GM19468 (cell line): ENCODE measurements around the gene ERI3.

ENCODE experiments used
- ATAC-seq: cut with Tn5 transposase; IDR thresholded peaks from one replicate; pipeline ENCODE4 v1.9.1; 2021; ENCODE audit warnings: mild to moderate bottlenecking, moderate library complexity, moderate number of reproducible peaks; ENCODE audit not compliant: unreplicated experiment; ENCODE audit errors: extremely low read depth

Gene ERI3

DNA sequence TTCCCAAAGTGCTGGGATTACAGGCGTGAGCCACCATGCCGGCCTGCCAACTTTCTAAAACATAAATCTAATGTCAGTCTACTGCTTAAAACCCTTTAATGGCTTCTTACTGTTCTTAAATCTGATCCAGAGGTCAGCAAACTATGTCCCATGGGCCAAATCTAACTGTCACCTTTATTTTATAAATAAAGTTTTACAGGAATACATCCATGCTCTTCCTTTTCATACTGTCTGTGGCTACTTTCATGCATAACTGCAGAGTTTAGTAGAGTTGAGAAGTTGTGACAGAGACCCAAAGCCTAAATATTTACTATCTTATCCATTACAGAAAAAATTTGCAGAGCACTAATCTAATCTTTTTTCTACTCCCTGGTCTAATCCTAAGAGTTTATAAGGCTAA, 3.8 kb downstream of the ERI3 start:
- no peak for ATAC-seq

DNA sequence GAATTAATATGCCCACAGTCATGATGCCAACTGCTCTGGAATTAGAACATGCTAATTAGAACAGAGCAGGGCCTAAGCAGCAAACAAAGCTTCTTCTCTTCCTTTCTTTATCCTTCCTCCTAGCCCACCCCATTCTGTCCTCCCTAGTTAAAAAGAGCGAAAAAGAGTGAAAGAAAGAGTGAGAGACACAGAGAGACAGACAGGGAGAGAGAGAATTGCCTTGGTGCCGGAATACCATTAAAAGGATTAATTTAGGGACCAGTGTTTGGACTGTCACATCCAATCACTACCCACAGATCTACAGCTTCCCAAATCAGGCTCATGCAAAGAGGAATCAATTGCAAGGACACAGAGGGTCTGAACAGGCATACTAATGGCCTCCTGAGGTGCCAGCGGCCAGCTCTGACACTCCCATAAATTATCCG, 7.0 kb downstream of the ERI3 start:
- no peak for ATAC-seq

DNA sequence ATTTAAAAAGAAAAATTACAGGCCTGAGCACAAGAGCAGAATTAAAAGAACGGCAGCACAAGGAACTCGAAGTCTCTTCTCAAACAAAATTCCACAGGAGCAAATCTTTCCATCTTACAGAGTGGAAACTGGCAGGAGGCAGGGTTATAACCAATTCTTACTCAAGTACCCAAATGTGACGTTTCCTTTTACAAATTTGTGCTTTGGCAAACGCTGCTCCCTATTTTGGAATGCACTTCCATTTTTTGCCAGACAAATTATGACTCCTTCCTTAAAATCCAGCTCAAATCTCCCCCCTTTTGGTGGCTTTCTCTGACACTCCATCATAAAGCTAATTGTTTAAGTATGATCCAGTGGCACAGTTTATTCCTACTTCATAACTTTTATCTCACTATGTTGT, 7.8 kb downstream of the ERI3 start:
- ATAC-seq, result no peak

DNA sequence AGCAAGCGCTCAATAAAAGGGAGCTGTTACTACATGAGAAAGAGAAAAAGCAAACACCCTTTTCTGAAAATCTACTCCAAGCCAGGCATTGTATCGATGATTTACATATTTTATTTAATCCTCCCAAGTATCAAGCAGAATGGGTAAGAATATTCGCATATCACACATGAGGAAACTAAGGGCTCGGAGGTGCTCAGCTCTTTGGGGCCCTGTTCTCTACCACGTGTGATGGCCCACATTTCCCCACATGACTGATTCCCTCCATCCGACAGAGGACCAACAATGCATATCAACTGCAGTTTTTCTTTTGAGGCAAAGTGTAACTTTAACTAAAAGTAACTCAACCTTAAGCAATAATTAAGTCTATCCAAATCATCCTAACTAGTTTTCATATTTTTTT, 8.2 kb downstream of the ERI3 start:
- no peak for ATAC-seq

GRCh38 chr1:44346184-44346583, 8.9 kb downstream of the ERI3 start:
- no peak for ATAC-seq

DNA sequence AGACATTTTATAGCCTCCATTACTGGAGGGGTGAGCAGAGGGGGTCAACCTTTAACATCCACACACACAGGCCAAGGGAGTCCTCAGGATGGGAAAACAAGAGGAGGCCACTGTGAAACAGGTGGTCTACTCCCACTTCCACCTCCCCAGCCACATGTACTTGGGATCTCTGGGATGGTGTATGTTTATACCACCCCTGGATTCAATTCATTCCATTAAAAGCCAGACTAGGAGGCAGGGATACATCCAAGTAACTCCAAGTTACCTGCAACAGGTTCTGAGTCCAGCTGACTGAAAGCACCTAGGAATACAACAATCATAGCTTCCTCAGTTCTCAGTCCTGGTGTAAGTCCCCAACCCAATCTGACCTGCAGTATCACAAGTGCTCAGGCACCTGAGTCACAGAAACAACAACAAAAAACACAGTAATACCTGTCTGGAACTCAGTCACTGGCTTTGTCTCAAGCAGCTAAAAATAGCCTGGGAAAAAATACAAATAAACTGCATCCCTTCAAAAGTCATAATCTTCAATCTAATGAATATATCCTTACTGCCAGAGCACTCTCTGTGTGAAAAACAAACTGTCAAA, 9.8 kb downstream of the ERI3 start:
- ATAC-seq, result no peak

GRCh38 chr1:44339731-44340130, 15.3 kb downstream of the ERI3 start:
- no peak for ATAC-seq

DNA sequence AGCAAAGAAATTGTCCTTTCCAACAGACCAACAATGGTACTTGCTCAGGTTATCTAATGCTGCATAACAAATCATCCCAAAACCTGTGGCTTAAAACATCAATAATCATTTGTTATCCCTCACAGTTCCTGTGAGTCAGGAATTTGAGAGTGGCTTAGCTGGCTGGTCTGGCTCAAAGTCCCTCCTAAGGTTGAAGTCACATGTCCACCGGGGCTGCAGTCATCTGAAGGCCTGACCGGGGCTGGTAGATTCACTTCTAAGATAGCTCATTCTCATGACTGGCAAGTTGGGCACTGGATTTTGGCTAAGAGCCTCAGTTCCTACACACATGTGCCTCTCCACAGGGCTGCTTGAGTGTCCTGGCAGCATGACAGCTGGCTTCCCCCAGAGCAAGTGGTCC, 16.9 kb downstream of the ERI3 start:
- no peak for ATAC-seq

GRCh38 chr1:44336668-44337067, 18.4 kb downstream of the ERI3 start:
- ATAC-seq, result no peak

GRCh38 chr1:44334968-44335367, 20.1 kb downstream of the ERI3 start:
- no peak for ATAC-seq

GRCh38 chr1:44333376-44333775, 21.7 kb downstream of the ERI3 start:
- no peak for ATAC-seq

- no peak for ATAC-seq
Observed at GRCh38 chr1:44332505-44332904, 22.6 kb downstream of the ERI3 start.

GRCh38 chr1:44330935-44331334, 24.1 kb downstream of the ERI3 start:
- ATAC-seq, result no peak

GRCh38 chr1:44328671-44329416, 26.2 kb downstream of the ERI3 start:
- ATAC-seq, result no peak

GRCh38 chr1:44327679-44328491, 27.2 kb downstream of the ERI3 start:
- no peak for ATAC-seq

DNA sequence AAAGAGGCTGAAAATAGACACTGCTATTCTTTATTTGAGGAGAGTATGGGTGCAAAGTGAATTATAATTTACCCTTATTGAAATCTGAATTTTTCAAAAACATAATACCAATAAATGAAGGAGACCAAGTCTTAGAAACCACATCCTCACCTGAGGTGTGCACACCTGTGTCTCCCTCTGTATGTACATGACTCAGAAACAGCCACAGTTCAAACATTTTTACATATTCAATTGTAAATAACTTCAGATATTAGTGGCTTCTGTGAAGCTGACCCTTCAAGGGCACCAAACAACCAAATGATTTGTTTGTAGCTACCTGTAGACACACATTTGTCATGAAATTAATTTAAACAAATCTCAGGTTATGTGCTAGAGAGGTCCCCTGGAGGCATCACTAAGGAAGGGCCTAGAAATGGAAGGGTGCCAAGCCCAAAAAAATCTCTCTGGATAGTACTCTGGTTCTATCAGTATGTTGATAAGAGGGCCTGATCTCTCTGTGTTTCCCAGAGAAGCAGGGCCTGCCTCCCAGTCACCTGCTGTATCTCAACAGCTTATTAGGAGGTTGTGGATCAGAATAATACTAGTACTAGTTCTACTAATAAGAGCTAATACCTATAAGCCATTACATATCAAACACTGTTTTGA, 28.1 kb downstream of the ERI3 start:
- ATAC-seq, result no peak

GRCh38 chr1:44326024-44326701, 28.9 kb downstream of the ERI3 start:
- ATAC-seq, result no peak

GRCh38 chr1:44323947-44324346, 31.1 kb downstream of the ERI3 start:
- no peak for ATAC-seq

- no peak for ATAC-seq
Observed at GRCh38 chr1:44322367-44322766, 32.7 kb downstream of the ERI3 start.

DNA sequence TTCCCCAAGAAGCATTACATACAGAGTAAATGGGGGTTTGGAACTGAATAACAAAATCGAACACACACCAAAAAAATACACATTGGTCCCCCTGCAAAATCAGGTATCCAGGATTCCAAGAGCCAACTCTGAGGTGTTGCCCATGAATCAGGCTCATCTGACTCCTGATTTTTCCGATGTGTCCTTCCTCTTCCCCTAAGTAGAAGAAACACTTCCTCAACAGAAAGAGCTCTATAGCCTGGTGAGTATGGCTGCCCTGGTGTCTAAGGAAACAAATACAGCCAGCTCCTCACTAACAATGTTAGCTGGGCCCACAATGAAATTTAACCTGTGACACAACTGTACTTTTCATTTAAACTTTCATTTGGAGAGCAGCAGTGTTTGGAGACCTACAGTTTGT, 33.6 kb downstream of the ERI3 start:
- ATAC-seq, result no peak
